Measurements from ENCODE around the gene BCKDHB. TPM values are rescaled to one million over a fixed set of nuclear protein-coding genes. Genes with fewer than 3 reads are reported as not detected.
"Not testable (repeated sequence)": the region's sequence is repeated elsewhere in the genome, so short reads cannot be mapped to it uniquely, and the experiment has no call there.

The BCKDHB gene
- total RNA-seq, 4 donors from 2014 or later = 7.8 to 17.1 (median 11.1) TPM

- H3K4me3 ChIP-seq (ENCODE audit: low read depth, poor library complexity, severe bottlenecking) = no peak overlapping the region
- DNase-seq (ENCODE audit: low spot score in 2 of 2) = no peak
- TF ChIP-seq CTCF (IDR thresholded peaks at IDR 0.05) = no peak
- no peak for TF ChIP-seq POLR2A (IDR thresholded peaks at IDR 0.05)
- 93 to 97% methylated on average over 1 of the region's 1 CpG for WGBS, 2 donors
- intact Hi-C loops (cut with DNase I; ENCODE audit: low total_unique reads) = no loop called here
These were observed 128.4 kb downstream of the BCKDHB start for GRCh38 chr6:80234908-80235307.

GRCh38 chr6:80235647-80236046, 129.2 kb downstream of the BCKDHB start:
- no peak for TF ChIP-seq POLR2A (IDR thresholded peaks at IDR 0.05)
- TF ChIP-seq CTCF (IDR thresholded peaks at IDR 0.05) = no peak
- no peak for DNase-seq (ENCODE audit: low spot score in 2 of 2)
- H3K4me3 ChIP-seq (ENCODE audit: low read depth, poor library complexity, severe bottlenecking) = no peak overlapping the region
- 81 to 85% methylated on average over 1 of the region's 1 CpG for WGBS, 2 donors
- intact Hi-C loops (cut with DNase I; ENCODE audit: low total_unique reads) = no loop called here

- H3K4me3 ChIP-seq (ENCODE audit: low read depth, poor library complexity, severe bottlenecking); intact Hi-C loops (cut with DNase I; ENCODE audit: low total_unique reads); DNase-seq (ENCODE audit: low spot score in 2 of 2): not testable (repeated sequence)
- 90 to 98% methylated on average over 2 of the region's 2 CpGs for WGBS, 2 donors
These were observed 132.3 kb downstream of the BCKDHB start for GRCh38 chr6:80238754-80239153.

- WGBS, 2 donors = 61 to 63% methylated on average over 2 of the region's 2 CpGs
- intact Hi-C loops (cut with DNase I; ENCODE audit: low total_unique reads) = no loop called here
- DNase-seq (ENCODE audit: low spot score in 2 of 2) = no peak
These were observed 138.6 kb downstream of the BCKDHB start for GRCh38 chr6:80245043-80245442.

GRCh38 chr6:80249897-80250296, 143.4 kb downstream of the BCKDHB start:
- no peak overlapping the region for H3K4me3 ChIP-seq (ENCODE audit: low read depth, poor library complexity, severe bottlenecking)
- intact Hi-C loops (cut with DNase I; ENCODE audit: low total_unique reads) = no loop called here
- WGBS, 2 donors = 62 to 73% methylated on average over 1 of the region's 1 CpG
- TF ChIP-seq CTCF (IDR thresholded peaks at IDR 0.05) = no peak
- no peak for TF ChIP-seq POLR2A (IDR thresholded peaks at IDR 0.05)
- DNase-seq (ENCODE audit: low spot score in 2 of 2) = no peak

More at GRCh38 chr6:80245043-80245442, 138.6 kb downstream of the BCKDHB start:
- TF ChIP-seq POLR2A (IDR thresholded peaks at IDR 0.05) = no peak
- no peak for TF ChIP-seq CTCF (IDR thresholded peaks at IDR 0.05)
- no peak overlapping the region for H3K4me3 ChIP-seq (ENCODE audit: low read depth, poor library complexity, severe bottlenecking)

GRCh38 chr6:80250391-80250997, 144.0 kb downstream of the BCKDHB start:
- WGBS, 2 donors = 92 to 93% methylated on average over 3 of the region's 3 CpGs
- intact Hi-C loops (cut with DNase I; ENCODE audit: low total_unique reads) = no loop called here
- no peak overlapping the region for H3K4me3 ChIP-seq (ENCODE audit: low read depth, poor library complexity, severe bottlenecking)
- TF ChIP-seq POLR2A (IDR thresholded peaks at IDR 0.05) = no peak
- TF ChIP-seq CTCF (IDR thresholded peaks at IDR 0.05) = no peak
- no peak for DNase-seq (ENCODE audit: low spot score in 2 of 2)

Data from lower leg skin (tissue), 4 donors.